GM20000 (cell line): ENCODE measurements around the gene TAAR1.

Source experiments
- DNase-seq: peaks from one replicate; pipeline ENCODE4 v3.0.0; 2012; ENCODE audit warnings: low spot score
- TF ChIP-seq, protein P1 (sequence below): IDR thresholded peaks from 2 replicates; pipeline ENCODE4 v1.5.1; 2012; ENCODE audit warnings: mild to moderate bottlenecking, control low read depth; ENCODE audit errors: extremely low read depth, missing control alignments

The TAAR1 gene

GRCh38 chr6:132675002-132675401 is 16.0 kb upstream of the TAAR1 start:
- no peak for DNase-seq
- TF ChIP-seq, protein P1, sequence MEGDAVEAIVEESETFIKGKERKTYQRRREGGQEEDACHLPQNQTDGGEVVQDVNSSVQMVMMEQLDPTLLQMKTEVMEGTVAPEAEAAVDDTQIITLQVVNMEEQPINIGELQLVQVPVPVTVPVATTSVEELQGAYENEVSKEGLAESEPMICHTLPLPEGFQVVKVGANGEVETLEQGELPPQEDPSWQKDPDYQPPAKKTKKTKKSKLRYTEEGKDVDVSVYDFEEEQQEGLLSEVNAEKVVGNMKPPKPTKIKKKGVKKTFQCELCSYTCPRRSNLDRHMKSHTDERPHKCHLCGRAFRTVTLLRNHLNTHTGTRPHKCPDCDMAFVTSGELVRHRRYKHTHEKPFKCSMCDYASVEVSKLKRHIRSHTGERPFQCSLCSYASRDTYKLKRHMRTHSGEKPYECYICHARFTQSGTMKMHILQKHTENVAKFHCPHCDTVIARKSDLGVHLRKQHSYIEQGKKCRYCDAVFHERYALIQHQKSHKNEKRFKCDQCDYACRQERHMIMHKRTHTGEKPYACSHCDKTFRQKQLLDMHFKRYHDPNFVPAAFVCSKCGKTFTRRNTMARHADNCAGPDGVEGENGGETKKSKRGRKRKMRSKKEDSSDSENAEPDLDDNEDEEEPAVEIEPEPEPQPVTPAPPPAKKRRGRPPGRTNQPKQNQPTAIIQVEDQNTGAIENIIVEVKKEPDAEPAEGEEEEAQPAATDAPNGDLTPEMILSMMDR: no peak

- DNase-seq: no peak
- TF ChIP-seq, protein P1: no peak
Measured at GRCh38 chr6:132673376-132674094, 14.6 kb upstream of the TAAR1 start.

- DNase-seq: no peak
- TF ChIP-seq, protein P1: no peak
Measured at GRCh38 chr6:132671295-132671694, 12.3 kb upstream of the TAAR1 start.

- DNase-seq: peak; percentile 32
- TF ChIP-seq, protein P1: peak; percentile 5
Measured at GRCh38 chr6:132669690-132670291, 10.8 kb upstream of the TAAR1 start.

DNA sequence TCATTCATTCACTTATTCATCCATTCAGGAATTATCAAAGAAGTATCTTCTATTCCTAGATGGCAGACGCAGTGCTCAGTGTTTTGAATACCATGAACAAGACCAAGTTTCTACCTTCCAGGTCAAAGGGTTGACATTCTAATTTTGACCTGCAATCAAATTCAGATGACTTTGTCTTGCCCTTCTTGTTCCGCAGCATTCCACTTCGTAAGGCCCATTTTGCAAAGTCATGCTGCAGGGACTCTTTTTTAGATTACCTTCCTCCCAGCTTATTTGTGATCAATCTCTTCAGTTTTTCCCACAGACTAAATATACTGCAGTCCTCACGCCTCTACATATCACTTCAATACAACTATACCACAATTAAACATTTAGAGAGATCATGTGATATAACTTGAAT is 7.1 kb upstream of the TAAR1 start:
- DNase-seq: no peak
- TF ChIP-seq, protein P1: no peak

DNA sequence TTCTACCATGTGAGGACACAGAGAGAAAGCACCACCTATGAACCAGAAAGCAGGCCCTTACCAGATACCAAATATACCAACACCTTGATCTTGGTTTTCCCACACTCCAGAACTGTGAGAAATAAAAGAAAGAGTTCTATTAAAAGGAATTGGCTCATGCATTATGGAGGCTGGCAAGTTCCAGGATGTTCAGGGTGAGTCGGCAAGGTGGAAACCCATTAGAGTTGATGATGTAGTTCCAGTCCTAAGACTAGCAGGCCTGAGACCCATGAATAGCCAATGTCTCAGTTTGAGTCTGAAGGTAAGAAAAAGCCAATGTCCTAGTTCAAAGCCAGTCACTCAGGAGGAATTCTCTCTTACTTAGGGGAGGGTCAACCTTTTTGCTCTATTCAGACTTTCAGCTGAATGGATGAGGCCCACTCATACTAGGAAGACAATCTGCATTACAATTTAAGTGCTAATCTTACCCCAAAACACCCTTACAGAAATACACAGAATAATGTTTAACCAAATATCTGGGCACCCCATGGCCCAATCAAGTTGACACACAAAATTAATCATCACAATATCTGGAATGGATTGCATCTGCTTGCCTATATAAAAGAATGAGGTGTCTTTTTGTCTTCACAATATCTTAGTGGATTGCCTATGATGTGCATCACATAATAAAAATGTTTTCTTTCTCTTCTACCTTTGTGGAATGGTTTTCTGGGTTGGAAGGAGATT is 5.5 kb upstream of the TAAR1 start:
- DNase-seq: no peak
- TF ChIP-seq, protein P1: no peak

DNA sequence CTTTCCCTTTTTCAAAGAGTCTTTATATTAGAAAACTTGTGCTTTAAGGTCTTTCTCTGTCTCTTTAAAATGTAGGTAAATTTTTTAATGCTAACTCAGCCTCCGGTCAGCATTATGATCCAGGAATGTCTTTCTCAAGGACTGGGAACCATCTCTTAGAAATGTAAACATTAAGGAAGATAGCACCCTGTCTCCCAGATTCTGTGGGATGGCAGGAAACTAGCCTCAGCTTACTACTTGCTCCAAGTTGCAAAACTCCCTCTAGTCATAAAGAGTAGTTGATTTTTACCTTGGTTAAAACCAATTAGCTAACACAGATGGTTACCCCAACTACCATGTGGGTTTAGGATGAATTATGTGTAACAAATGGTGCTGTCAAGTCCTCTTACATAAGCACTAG is 4.7 kb upstream of the TAAR1 start:
- TF ChIP-seq, protein P1: no peak
- no peak for DNase-seq
